ENCODE results near the gene MAP3K5.
A peak's percentile ranks its signal among the peaks of the same experiment; 100 is the strongest.
"Not testable (repeated sequence)": the region's sequence is repeated elsewhere in the genome, so short reads cannot be mapped to it uniquely, and the experiment has no call there.

MAP3K5 gene

DNA sequence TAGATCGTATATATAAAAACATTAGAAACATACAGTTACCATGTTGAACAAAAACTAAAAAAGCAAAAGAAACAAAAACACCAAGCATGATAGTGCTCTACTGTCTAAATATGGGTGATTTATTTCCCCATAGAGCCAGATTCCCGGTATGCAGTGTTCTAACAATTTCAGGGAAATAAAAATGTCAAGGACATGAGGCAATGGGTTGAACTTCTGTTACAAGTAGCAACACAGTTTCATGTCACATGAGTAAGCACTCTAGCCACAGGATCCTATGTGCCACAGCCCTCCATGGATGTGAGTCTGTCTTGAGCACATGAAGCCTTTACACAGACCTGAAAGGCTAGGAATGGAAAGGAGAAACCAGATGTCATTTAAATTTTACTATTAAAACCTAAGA is 96.0 kb downstream of the MAP3K5 start:
- no peak for DNase-seq
- intact Hi-C loops (cut with DNase I), result no loop called here

DNA sequence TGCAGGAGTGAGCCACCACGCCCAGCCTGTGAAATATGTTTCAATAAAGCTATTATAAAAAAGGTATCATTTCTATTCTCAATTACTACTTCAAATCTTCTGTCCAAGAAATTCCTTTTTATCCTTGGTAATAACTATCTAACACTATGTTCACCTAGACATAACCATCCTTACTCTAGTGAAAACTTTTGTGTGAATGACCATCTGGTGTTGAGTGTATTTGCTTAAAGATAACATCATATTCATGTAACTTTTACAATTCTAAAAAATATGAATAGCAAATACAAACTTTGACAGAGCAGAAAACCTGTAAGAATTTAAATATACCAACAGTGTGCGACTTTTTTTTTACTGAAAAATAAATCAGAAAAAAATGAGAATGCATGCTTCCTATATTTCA is 96.9 kb downstream of the MAP3K5 start:
- intact Hi-C loops (cut with DNase I), result no loop called here
- no peak for DNase-seq

DNA sequence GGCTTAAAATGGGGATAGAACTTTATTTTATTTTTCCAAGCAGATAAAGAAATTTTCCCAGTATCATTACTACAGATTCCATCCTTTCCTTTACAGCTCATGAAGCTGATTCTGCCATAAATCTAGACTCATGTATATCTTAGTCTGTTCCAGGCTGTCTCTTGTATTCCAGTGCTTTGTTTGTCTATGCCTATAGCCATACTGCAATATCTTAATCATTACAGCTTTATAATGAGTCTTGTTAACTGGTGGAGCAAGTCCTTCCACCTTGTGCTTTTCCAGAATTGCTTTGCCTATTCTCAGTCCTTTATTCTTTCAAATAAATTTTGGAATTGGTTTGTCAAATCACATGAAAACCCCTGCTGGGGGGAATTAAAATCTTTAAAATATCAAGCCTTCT is 99.2 kb downstream of the MAP3K5 start:
- intact Hi-C loops (cut with DNase I), result no loop called here
- DNase-seq, result no peak

DNA sequence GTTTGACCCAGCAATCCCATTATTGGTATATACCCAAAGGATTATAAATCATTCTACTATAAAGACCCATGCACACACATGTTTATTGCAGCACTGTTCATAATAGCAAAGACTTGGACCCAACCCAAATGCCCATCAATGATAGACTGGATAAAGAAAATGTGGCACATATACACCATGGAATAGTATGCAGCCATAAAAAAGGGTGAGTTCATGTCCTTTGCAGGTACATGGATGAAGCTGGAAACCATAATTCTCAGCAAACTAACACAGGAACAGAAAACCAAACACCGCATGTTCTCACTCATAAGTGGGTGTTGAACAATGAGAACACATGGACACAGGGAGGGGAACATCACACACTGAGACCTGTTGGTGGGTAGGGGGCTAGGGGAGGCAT is 104.4 kb downstream of the MAP3K5 start:
- intact Hi-C loops (cut with DNase I); DNase-seq: not testable (repeated sequence)

DNA sequence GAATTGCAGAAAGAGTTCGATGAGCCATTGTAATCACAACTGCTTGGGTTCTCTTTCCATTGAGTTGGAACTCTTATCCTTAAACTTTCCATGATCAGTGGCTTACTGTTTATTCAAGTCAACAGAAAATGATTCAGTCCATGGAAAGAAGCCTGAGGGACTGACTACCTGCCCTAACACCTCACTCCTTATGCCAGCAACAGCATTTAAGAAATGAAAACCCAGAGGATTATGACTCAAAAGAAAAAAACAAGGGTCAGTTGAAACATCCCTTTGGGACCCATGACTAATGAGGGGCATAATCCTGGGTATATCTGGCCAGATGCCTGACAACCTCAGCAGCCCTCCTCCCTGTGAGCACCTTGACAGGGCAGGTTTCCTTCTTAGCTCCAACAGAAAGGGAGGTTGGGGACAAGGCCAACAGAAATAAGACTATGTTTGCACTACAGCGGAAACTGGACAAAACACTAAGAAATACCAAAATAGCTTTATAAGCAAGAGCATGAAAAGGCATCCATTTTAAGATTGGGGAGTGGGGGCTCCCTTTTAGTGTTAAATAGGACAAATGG is 106.7 kb downstream of the MAP3K5 start:
- intact Hi-C loops (cut with DNase I), result no loop called here
- DNase-seq, result no peak

DNA sequence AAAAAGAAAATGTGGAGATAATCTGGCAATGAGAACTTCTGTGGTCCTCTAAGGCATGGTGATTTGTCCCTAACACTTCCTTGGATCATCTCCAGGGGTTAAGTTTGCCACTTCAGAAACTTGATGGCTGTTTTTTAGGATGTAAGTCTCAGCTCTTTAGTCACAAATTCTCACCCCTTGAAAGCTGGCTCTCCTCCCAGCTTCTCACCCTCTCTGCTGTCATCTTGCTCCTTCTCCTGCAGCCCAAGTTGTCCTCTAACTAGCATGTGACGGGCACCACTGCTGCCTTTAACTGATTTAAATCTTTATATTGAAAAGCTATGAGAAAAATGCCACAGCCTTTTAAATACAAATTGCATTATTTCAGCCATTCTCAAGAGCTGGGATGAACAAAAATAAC is 107.8 kb downstream of the MAP3K5 start:
- intact Hi-C loops (cut with DNase I), result no loop called here
- peak in 3 of 10 donors; percentile 20 to 41 (median 26) for DNase-seq

DNA sequence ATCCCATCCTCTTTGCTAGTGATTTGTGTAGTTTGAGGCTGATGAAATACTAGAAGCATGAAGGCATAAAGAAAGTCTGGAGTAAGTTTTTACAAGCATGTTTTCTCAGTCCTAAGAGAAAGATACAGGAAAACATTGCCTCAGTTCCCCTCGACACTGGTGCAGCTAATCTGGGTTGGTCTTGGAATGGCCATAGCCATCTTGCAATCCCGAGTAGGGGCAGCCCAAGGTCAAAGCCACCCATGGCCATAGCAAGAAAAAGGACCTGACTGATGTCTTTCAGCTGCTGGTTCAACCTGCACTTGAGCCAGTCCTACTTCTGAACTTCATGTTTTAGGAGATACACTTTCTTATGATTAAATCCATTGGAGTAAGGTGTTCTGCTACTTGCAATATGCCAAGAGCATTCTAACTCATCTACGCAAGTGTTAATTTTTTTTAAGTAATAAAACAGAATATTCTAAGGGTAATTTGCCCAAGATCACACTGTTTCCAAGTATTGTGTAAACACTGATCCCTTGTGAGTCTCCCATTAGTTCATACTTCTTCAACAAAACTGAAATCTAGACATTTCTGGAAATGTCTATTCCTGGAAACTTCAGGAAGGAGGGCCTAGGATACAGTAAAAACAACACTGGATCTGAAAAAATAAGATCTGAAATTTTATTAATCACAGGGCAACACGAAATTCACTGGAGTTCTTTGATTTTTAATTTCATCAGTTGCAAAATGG is 108.9 kb downstream of the MAP3K5 start:
- intact Hi-C loops (cut with DNase I), result no loop called here
- DNase-seq, result no peak

DNA sequence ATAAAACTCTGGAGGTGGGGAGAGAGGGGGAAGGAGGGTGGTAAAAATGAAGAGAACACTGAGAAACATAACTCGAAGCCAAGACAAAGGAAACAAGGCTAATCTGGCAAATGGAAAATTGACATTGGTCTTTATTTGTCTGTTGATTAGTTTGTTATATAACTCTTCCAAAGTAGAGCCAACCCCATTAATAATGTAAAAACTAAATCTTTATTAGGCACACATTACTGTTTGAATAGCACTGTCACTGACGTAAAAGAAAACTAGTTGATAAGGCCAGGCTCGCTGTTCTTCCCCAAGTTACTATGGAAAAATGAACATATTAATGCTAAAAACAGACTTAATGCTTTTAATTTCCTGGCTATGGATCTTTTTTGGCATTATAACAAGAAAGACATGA is 110.0 kb downstream of the MAP3K5 start:
- DNase-seq, result no peak
- intact Hi-C loops (cut with DNase I), result no loop called here

DNA sequence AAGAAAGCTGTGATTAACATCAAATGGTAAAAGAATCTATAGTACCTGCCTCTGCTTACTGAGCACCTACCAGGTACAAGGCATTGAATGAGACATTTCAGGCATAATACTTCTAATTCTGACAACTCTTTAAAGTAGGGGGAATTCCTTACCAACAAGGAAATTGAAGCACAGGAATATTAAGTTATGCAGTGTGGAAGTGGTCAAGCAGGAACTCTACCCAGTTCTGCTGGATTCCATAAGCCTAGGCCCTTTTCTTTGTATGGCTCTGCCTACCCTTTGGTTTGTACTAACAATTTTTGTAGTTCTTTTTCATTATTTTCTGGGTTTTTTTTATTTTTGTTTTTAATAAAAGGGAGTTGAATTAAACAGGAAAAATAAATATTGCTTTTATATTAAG is 114.5 kb downstream of the MAP3K5 start:
- no peak for DNase-seq
- intact Hi-C loops (cut with DNase I), result no loop called here

DNA sequence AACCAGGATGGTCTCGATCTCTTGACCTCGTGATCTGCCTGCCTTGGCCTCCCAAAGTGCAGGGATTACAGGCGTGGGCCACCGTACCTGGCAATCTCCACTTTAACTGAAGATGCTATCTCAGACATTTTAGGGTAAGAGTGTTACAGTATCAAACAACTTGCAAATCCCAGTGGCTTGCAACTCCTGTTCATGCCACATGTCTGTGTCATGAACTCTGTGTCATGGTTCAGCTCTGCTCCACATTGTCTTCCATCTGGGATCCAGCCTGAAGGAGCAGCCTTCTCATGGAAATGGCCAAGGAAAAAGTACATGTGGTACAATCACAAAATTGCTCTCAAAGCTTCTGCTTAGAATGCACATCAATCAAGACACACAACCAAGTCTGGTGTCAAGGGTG is 114.9 kb downstream of the MAP3K5 start:
- intact Hi-C loops (cut with DNase I), result no loop called here
- DNase-seq, result no peak

DNA sequence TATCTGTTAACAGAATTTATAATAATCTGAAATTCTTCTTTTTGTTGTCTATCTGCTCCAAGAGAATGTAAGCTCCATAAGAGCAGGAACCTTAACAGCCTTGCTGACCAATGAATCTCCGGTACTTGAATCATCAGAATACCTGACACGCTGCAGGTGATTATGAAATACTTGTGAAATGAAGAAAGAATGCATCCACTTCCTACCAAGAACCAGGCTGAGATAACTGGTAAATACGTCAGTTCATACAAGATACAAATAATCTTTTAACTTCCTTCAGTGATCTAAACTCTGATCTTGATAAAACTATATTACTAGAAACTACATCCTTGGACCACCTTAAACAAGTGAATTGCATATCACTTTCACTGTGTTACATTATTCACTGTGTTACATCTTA is 116.2 kb downstream of the MAP3K5 start:
- no peak for DNase-seq
- intact Hi-C loops (cut with DNase I), result no loop called here

DNA sequence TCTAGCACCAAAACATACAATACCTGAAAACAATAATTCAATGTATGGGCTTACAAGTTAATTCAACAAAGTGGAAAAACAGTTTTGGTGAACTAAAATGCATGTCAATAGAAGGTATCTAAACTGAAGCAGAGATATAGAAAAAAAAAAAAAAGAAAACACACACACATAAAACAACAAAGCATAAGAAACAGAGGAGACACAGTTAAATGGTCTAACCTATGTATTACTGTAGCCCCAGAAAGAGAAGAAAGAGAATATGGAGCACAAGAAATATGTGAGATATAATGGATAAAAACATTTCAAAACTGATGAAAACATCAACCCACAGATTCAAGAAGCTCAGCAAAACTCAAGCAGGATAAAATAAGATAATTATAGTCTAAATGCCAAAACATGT is 118.7 kb downstream of the MAP3K5 start:
- intact Hi-C loops (cut with DNase I), result no loop called here
- no peak for DNase-seq

DNA sequence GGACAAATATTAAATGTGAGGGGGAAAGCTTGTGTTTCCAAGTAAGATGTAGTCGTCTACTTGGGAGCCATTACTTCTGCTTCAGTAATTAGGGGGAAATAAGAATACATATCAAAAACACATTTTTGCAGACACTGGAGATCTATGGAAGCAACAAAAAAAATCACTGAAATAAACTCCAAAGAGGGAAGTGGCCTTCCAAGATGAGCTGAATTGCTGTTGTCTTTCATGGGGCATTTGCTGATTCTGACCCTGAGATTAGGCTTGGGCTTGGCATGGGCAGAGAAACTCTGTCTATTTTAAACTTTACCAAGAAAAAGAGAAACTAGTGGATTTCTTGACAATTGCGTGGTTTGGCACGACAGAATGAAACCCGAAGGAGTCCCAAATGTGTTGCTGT is 120.1 kb downstream of the MAP3K5 start:
- intact Hi-C loops (cut with DNase I), result no loop called here

DNA sequence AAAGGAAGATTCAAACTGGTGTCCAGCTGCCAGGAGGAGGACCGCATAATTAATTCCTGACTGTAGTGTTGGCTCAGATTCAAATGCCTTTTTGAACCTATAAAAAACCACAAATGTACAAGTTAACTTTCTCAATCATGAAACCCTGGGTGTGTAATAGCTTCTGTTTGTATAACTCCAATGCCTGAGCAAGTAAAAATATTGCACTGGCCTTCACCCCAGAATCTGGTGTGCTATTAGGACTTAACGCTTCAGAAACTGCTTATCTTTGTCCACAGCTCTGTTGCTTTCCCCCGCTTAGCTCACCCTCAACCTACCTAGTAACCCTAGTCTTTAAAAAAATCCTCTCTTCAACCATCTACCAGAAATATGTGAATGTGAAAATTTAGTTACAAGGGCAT is 123.0 kb downstream of the MAP3K5 start:
- no peak for DNase-seq
- intact Hi-C loops (cut with DNase I), result no loop called here

More for the DNA sequence above, 120.1 kb downstream of the MAP3K5 start:
- DNase-seq, result no peak

DNA sequence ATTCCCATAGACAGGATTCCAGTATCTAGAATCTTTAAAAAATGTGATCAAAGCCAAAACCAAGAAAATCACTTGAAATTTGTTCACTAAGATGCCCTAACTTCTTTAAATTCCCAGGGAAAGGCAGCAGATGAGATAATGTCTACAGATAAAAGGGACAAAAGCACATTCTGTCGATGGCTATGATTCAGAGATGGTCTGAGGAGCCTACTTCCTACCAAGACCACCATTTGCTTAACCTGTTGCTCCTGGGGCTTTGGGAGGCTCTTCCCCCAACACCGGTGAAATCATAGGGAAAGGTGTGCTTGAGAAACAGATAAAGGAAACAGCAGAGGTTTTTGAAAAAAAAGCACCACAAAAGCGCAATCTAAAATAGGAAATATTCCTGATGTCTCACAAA is 123.7 kb downstream of the MAP3K5 start:
- no peak for DNase-seq
- intact Hi-C loops (cut with DNase I), result no loop called here

DNA sequence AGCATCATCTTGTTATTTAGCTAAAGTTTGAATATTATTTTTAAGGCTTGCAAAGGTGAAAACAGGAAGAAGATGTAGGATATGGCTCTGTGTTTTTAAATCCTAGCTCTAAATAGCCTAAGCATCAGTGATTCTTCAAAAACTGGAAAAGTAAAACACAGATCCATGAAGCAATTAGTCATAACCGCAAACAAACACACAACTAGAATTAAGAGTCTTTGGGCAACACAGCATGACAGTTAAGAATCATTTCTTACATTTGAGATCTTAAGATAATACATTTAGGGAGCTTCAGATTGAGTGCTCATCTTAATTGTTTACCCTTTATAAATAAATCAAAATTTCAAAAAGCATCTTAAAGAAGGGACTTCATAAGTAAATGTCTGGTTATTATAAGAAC is 126.2 kb downstream of the MAP3K5 start:
- intact Hi-C loops (cut with DNase I), result no loop called here
- no peak for DNase-seq

DNA sequence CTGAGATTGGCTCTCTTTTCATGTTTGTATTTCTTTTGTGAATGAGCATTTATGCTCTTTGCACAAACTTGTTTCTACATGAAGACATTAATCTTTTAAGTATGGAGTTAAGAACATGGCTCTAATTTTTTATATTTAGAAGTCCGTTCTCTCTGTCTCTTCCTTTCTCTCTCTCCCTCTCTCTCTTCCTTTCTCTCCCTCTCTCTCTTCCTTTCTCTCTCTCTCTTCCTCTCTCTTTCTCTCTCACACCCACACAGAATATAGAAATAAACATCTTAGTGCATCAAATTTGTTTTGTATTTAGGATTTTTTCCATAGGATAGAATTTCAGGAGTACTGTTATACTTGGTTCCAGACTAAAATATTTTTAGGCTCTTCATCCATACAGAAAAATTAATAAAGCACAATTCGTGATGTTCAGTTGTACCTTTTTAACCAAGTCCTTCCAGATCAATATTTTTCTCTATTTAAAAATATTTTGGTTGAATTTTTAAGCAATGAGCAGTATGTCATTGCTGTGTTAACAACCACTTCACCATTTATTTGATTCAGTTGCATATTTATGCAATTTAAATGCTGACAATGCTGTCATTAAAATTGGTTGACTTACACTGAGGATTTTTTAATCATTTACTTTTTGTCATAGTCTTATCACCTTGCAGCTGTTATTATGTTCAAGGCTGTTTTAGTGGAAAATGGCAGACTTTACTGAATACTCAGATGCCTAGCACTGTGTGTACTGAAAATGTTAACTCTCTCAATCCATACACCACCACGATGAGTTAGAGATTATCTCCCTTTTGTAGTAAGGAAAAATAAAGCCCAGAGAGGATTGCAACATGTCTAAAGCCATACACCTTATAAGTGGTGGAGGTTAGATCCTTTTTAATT is 129.7 kb downstream of the MAP3K5 start:
- intact Hi-C loops (cut with DNase I), result no loop called here
- DNase-seq, result no peak

DNA sequence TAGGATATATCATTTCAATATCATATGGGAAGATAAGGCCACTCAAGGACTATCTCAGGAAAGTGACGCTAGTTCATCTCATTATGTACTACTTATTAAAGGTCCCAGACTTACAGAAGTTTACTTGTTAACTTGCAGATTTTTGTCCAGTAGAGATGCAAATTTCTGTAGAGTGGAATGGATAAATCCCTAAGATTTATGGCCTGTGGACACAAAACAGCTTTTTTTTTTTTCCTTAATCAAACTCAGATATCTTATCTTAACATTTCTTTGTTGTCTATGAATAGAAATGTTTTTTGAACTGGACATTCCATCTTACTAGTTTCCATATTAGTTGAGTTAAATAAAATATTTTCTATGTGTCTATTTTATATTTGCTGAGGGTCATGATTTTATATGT is 131.6 kb downstream of the MAP3K5 start:
- no peak for DNase-seq
- intact Hi-C loops (cut with DNase I), result no loop called here

DNA sequence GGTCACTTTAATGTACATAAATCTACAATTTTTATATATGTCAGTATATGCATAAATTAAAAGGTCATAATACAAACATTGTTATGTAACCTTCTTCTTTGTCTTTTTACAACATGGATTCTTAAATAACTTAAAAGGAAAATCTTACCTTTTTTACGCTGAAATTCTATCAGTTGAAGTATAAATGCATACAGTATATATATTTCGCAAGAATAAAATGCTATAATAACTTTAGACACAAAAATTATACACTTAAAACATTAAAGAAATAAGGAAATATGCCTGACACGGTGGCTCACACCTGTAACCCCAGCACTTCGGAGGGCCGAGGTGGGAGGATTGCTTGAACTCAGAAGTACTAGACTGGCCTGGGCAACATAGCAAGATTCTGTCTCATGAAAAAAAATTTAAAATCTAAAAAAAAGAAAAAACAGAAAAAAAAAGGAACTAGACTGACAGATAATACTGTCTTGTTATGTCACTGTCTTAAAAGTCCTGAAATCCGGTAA is 132.2 kb downstream of the MAP3K5 start:
- intact Hi-C loops (cut with DNase I), result no loop called here
- DNase-seq, result peak in 1 of 10 donors; percentile 67

DNA sequence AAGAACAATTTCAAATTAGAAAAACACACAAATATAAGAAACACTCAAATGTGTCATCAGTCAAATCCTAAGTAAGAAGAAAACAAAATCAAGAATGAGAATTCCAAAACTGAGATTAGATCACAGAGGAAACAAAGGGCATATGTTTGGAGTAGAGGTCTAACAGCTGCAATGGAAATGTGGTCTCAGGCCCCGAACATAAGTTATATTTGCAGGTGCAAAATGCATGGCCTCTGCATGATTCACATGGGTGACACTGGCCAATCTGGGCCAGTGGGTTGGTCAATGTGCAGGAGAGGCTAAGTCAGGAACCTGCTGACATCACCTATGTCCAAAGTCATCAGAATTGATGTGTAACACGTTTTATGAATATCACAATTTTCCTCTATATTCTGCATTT is 133.6 kb downstream of the MAP3K5 start:
- intact Hi-C loops (cut with DNase I), result no loop called here
- no peak for DNase-seq

DNA sequence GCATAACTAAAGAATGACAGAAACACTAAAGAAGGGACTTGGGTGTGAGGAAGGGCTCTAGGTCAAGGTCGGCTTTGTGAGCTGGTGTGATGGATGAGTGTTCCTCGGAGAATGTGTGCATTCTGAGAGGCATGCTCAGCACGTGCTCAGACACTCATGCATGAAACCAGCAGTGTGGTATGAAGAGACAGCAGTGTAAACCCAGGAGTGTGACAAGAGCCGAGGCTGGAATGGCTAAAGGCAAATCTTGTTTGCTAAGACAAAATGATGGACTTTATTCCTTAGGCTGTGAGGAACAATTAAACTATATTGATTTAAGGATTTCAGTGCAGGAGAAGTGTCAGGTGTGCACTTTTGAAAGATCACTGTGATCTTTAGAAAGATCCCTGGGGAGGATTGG is 134.6 kb downstream of the MAP3K5 start:
- no peak for DNase-seq
- intact Hi-C loops (cut with DNase I), result no loop called here

DNA sequence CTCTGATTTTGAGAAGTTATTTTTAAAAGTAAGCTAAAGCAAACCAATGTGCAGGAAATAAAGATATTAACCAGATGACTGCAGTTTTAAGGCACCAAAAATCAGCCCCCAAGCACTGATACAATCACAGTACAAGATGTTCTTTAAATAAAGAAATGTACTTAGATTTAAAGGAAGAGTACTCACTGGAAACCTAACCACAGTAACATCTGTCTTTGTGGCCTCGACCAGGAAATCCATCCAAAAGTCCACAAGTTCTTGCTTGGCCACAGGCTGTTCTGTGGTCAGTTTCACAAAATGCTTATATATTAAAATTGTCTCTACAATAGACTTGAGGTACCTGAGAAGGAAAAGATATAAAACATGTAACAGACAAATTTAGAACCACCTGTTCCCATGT is 136.2 kb downstream of the MAP3K5 start:
- DNase-seq, result no peak
- intact Hi-C loops (cut with DNase I), result no loop called here
